Right cardiac atrium (tissue), 5 donors: ENCODE results near the gene PRCC. TPM values are rescaled to one million over a fixed set of nuclear protein-coding genes. Genes with fewer than 3 reads are reported as not detected.

ENCODE experiments used
- ATAC-seq, 2 donors: fragments of 200-7000 bp; cut with Tn5 transposase; one replicate each; pipeline versions ENCODE4 v1.8.0 to v1.9.1; 2020; ENCODE audit warnings: moderate library complexity in 2 of 2, mild to moderate bottlenecking in 1 of 2
- DNase-seq, 3 donors: peaks; one replicate each; pipeline ENCODE4 v3.0.0-alpha.2; 2020
- H3K27ac ChIP-seq: one replicate; pipeline ENCODE4 v1.5.1; 2013; ENCODE audit warnings: mild to moderate bottlenecking, low read length, control low read depth, moderate library complexity
- H3K27me3 ChIP-seq: one replicate; pipeline ENCODE4 v1.6.1; 2013; ENCODE audit not compliant: control insufficient read depth, insufficient read depth
- H3K4me1 ChIP-seq: one replicate; pipeline ENCODE4 v1.6.1; 2013; ENCODE audit warnings: low read length; ENCODE audit not compliant: control insufficient read depth, insufficient read depth
- H3K4me3 ChIP-seq: one replicate; pipeline ENCODE4 v1.5.1; 2013; ENCODE audit warnings: low read length, control low read depth
- H3K9me3 ChIP-seq: one replicate; pipeline ENCODE4 v1.6.1; 2013; ENCODE audit warnings: low read length; ENCODE audit not compliant: control insufficient read depth
- WGBS: extraction: QIAGEN DNeasy Blood & Tissue Kit; methylation state at CpG from one replicate; pipeline ENCODE4 v1.1.7; 2013; 5-methylcytosine and 5-hydroxymethylcytosine counted together
- intact Hi-C, 4 donors: fragments of 100-400 bp; cut with DNase I; formaldehyde crosslinking; loops; one replicate each; pipeline versions ENCODE4 v1.11.0 to v1.14.0; 2022 to 2023
- polyA plus RNA-seq: library from polyadenylated mRNA; stranded (reverse); fragments of 200-250 nt; gene quantifications from one replicate; pipeline ENCODE4 v1.2.3, GENCODE V29; 2013
- total RNA-seq, 4 donors: library from RNA; stranded (reverse); fragmentation: NEBNext Ultra II Directional; extraction: Animal tissue kit (Norgen Biotek cat#: 25700); gene quantifications; one replicate each; pipeline ENCODE4 v1.2.1, GENCODE V29; 2021
- donor health status: healthy with polysubstance abuse.
- donor health status: DM: no; HTN: yes; CAD: no.
- donor health status: DM: no; HTN: no; CAD: no.
- donor health status: DM: no; HTN: yes; CAD: no; lungs with severe emphysema.
- donor health status: DM: yes; HTN: yes; CAD: no.

PRCC gene
- total and polyA plus RNA-seq, 5 donors = 36.0 to 47.1 (median 43.2) TPM

- intact Hi-C loops = no loop called here
- H3K9me3 ChIP-seq = no peaks in the 10 kb centered on the region
- no peak for ATAC-seq
- no peaks in the 10 kb centered on the region for H3K27me3 ChIP-seq
- 12% methylated on average over 36 of the region's 36 CpGs for WGBS
- peak in 2 of 3 donors; percentile 56 to 71 for DNase-seq
- no peak overlapping the region for H3K27ac ChIP-seq
- H3K4me3 ChIP-seq = no peak overlapping the region
- H3K4me1 ChIP-seq = no peaks in the 10 kb centered on the region
Observed at GRCh38 chr1:156848461-156849150, 81.3 kb downstream of the PRCC start.

- DNase-seq = no peak
- no peak overlapping the region for H3K27ac ChIP-seq
- intact Hi-C loops = no loop called here
- ATAC-seq = no peak
- no peak overlapping the region for H3K4me3 ChIP-seq
- H3K4me1 ChIP-seq = no peaks in the 10 kb centered on the region
- H3K9me3 ChIP-seq = no peaks in the 10 kb centered on the region
- no peaks in the 10 kb centered on the region for H3K27me3 ChIP-seq
- WGBS = 29% methylated on average over 23 of the region's 23 CpGs
Observed at GRCh38 chr1:156849151-156849496, 81.8 kb downstream of the PRCC start.

Other genes with a start within 250 kb of the PRCC start
- under 1 TPM; 0.06 to 0.86 (median 0.55) TPM for gene IQGAP3, start 195.0 kb upstream of the PRCC start, total RNA-seq
- gene IQGAP3, start 195.0 kb upstream of the PRCC start, polyA plus RNA-seq = 0.09 TPM
- not detected for gene TTC24, start 187.8 kb upstream of the PRCC start, total RNA-seq
- not detected for gene TTC24, start 187.8 kb upstream of the PRCC start, polyA plus RNA-seq
- gene NAXE, start 175.8 kb upstream of the PRCC start, total RNA-seq = 100 to 1,000 TPM in 1 of 4 donors, 10 to 100 TPM in 3; 95.0 to 111 (median 98.9) TPM
- gene NAXE, start 175.8 kb upstream of the PRCC start, polyA plus RNA-seq = 131 TPM
- gene GPATCH4, start 166.1 kb upstream of the PRCC start, total RNA-seq = 10 to 100 TPM; 13.4 to 21.6 (median 14.5) TPM
- gene GPATCH4, start 166.1 kb upstream of the PRCC start, polyA plus RNA-seq = 14.7 TPM
- 1 to 10 TPM in 2 of 4 donors, under 1 TPM in 2; 0.53 to 1.2 (median 1.1) TPM for gene HAPLN2, start 148.1 kb upstream of the PRCC start, total RNA-seq
- 2.0 TPM for gene HAPLN2, start 148.1 kb upstream of the PRCC start, polyA plus RNA-seq
- under 1 TPM in 2 of 4 donors, not detected in 2; 0.23 to 0.29 TPM for gene BCAN, start 125.4 kb upstream of the PRCC start, total RNA-seq
- gene BCAN, start 125.4 kb upstream of the PRCC start, polyA plus RNA-seq = 0.20 TPM
- 100 to 1,000 TPM; 146 to 282 (median 170) TPM for gene NES, start 90.1 kb upstream of the PRCC start, total RNA-seq
- 257 TPM for gene NES, start 90.1 kb upstream of the PRCC start, polyA plus RNA-seq
- gene CRABP2, start 62.0 kb upstream of the PRCC start, total RNA-seq = 1 to 10 TPM in 1 of 4 donors, under 1 TPM in 3; 0.71 to 1.6 (median 0.75) TPM
- 1.3 TPM for gene CRABP2, start 62.0 kb upstream of the PRCC start, polyA plus RNA-seq
- gene METTL25B, start 39.1 kb upstream of the PRCC start, total RNA-seq = 10 to 100 TPM; 14.4 to 19.7 (median 17.3) TPM
- 18.8 TPM for gene METTL25B, start 39.1 kb upstream of the PRCC start, polyA plus RNA-seq
- gene ISG20L2, start 38.8 kb upstream of the PRCC start, total RNA-seq = 10 to 100 TPM; 13.0 to 23.0 (median 13.9) TPM
- gene ISG20L2, start 38.8 kb upstream of the PRCC start, polyA plus RNA-seq = 9.2 TPM
- gene MRPL24, start 26.4 kb upstream of the PRCC start, total RNA-seq = 10 to 100 TPM; 63.4 to 88.5 (median 74.9) TPM
- gene MRPL24, start 26.4 kb upstream of the PRCC start, polyA plus RNA-seq = 145 TPM
- gene HDGF, start 15.9 kb upstream of the PRCC start, total RNA-seq = 100 to 1,000 TPM; 148 to 171 (median 162) TPM
- 124 TPM for gene HDGF, start 15.9 kb upstream of the PRCC start, polyA plus RNA-seq
- 1 to 10 TPM in 3 of 4 donors, under 1 TPM in 1; 0.93 to 6.3 (median 2.2) TPM for gene SH2D2A, start 49.3 kb downstream of the PRCC start, total RNA-seq
- 2.0 TPM for gene SH2D2A, start 49.3 kb downstream of the PRCC start, polyA plus RNA-seq
- gene INSRR, start 91.6 kb downstream of the PRCC start, total RNA-seq = under 1 TPM; 0.03 to 0.06 (median 0.06) TPM
- gene INSRR, start 91.6 kb downstream of the PRCC start, polyA plus RNA-seq = 0.07 TPM
- 1 to 10 TPM; 1.3 to 4.2 (median 1.5) TPM for gene NTRK1, start 93.3 kb downstream of the PRCC start, total RNA-seq
- gene NTRK1, start 93.3 kb downstream of the PRCC start, polyA plus RNA-seq = 1.1 TPM
- 10 to 100 TPM in 1 of 4 donors, 1 to 10 TPM in 3; 6.6 to 10.3 (median 8.5) TPM for gene PEAR1, start 126.2 kb downstream of the PRCC start, total RNA-seq
- 6.9 TPM for gene PEAR1, start 126.2 kb downstream of the PRCC start, polyA plus RNA-seq
- under 1 TPM in 1 of 4 donors, not detected in 3; 0.31 TPM for gene LRRC71, start 153.1 kb downstream of the PRCC start, total RNA-seq
- 0.18 TPM for gene LRRC71, start 153.1 kb downstream of the PRCC start, polyA plus RNA-seq